Kidney (tissue), 14 donors: ENCODE data around the gene REEP1. TPM values are rescaled to one million over a fixed set of nuclear protein-coding genes. Genes with fewer than 3 reads are reported as not detected.

Experiments used
- DNase-seq, 5 donors: peaks; one replicate each; pipeline ENCODE4 v3.0.0-alpha.2; 2013 to 2020
- FAIRE-seq: peaks from 2 replicates; lab custom pipeline; 2012; peaks lifted over from hg19 to GRCh38; lab: Jason Lieb, UNC
- H3K27ac ChIP-seq, 2 donors: one replicate each; pipeline ENCODE4 v1.7.0; 2013; ENCODE audit warnings: low read depth in 2 of 2, low read length in 2 of 2, inconsistent platforms in 1 of 2
- H3K27me3 ChIP-seq: one replicate; pipeline ENCODE4 v1.7.1; 2013; ENCODE audit warnings: low read length, inconsistent platforms; ENCODE audit not compliant: control insufficient read depth, insufficient read depth
- H3K36me3 ChIP-seq, 3 donors: one replicate each; pipeline versions ENCODE4 v1.7.0 to v1.7.1; 2013; ENCODE audit warnings: low read length in 3 of 3, control low read depth in 1 of 3, inconsistent platforms in 1 of 3; ENCODE audit not compliant: insufficient read depth in 3 of 3, control insufficient read depth in 2 of 3
- H3K4me1 ChIP-seq, 3 donors: one replicate each; pipeline versions ENCODE4 v1.7.0 to v1.7.1; 2013; ENCODE audit warnings: low read length in 3 of 3, inconsistent platforms in 1 of 3, low read depth in 1 of 3; ENCODE audit not compliant: control insufficient read depth in 2 of 3, insufficient read depth in 2 of 3
- H3K4me3 ChIP-seq, 3 donors: one replicate each; pipeline versions ENCODE4 v1.7.0 to v1.8.1; 2013; ENCODE audit warnings: low read length in 3 of 3, control low read depth in 1 of 3, inconsistent platforms in 1 of 3
- H3K9ac ChIP-seq, 3 donors: one replicate each; pipeline versions ENCODE4 v1.7.0 to v1.7.1; 2013; ENCODE audit warnings: low read length in 3 of 3, control low read depth in 1 of 3, inconsistent platforms in 1 of 3
- H3K9me3 ChIP-seq, 3 donors: one replicate each; pipeline versions ENCODE4 v1.7.0 to v1.7.1; 2013; ENCODE audit warnings: low read length in 3 of 3, control low read depth in 1 of 3, inconsistent platforms in 1 of 3; ENCODE audit not compliant: control insufficient read depth in 2 of 3, insufficient read depth in 1 of 3
- CTCF ChIP-seq: IDR thresholded peaks from 3 replicates; pipeline ENCODE4 v1.5.1; 2012; ENCODE audit warnings: mild to moderate bottlenecking, moderate library complexity, borderline replicate concordance; ENCODE audit not compliant: insufficient read depth; ENCODE audit errors: extremely low read depth
- intact Hi-C: fragments of 100-400 bp; cut with DNase I; formaldehyde crosslinking; loops from one replicate; pipeline ENCODE4 v1.11.1; 2022
- polyA plus RNA-seq: library from polyadenylated mRNA; stranded (reverse); fragments of 350-450 nt; fragmentation: Illumina TruSeq; extraction: RNeasy Lipid Tissue Mini Kit (QIAGEN cat#74804); gene quantifications from one replicate; pipeline ENCODE4 v1.2.3, GENCODE V29; 2014; ENCODE audit warnings: low read depth, low replicate concordance; ENCODE audit not compliant: insufficient read depth
- total RNA-seq: library from RNA; stranded (reverse); fragmentation: NEBNext Ultra II Directional; extraction: Animal tissue kit (Norgen Biotek cat#: 25700); gene quantifications from one replicate; pipeline ENCODE4 v1.2.1, GENCODE V29; 2021
- donor health status: control.
- donor health status: control.
- donor health status: control.
- donor health status: control.
- donor health status: control.
- donor health status: DM: yes; HTN: yes; CAD: no.
- donor health status: Normal renal cell carcinoma (clear cell type).

Gene REEP1
- total and polyA plus RNA-seq, 2 donors from 2014 or later: 3.3 to 4.3 TPM

GRCh38 chr2:86240251-86240650 is 97.2 kb downstream of the REEP1 start:
- no peaks in the 10 kb centered on the region for H3K36me3 ChIP-seq
- no peak overlapping the region for H3K27ac ChIP-seq
- intact Hi-C loops: no loop called here
- FAIRE-seq (no peak), DNase-seq (no peak)
- no peak overlapping the region for H3K9ac ChIP-seq
- H3K9me3 ChIP-seq: no peaks in the 10 kb centered on the region
- no peak overlapping the region for H3K4me3 ChIP-seq
- H3K27me3 ChIP-seq: no peaks in the 10 kb centered on the region
- no peaks in the 10 kb centered on the region for H3K4me1 ChIP-seq
- TF ChIP-seq CTCF: no peak

GRCh38 chr2:86239745-86240144 is 97.7 kb downstream of the REEP1 start:
- Histone ChIP-seq H3K27ac (no peak overlapping the region), H3K4me3 (no peak overlapping the region), H3K9me3 (no peaks in the 10 kb centered on the region), H3K4me1 (no peaks in the 10 kb centered on the region), H3K27me3 (no peaks in the 10 kb centered on the region), H3K9ac (no peak overlapping the region), H3K36me3 (no peaks in the 10 kb centered on the region)
- intact Hi-C loops: no loop called here
- TF ChIP-seq CTCF: no peak
- FAIRE-seq (no peak), DNase-seq (no peak)

- H3K27ac ChIP-seq: no peak overlapping the region
- H3K9ac ChIP-seq: no peak overlapping the region
- intact Hi-C loops: no loop called here
- no peaks in the 10 kb centered on the region for H3K36me3 ChIP-seq
- FAIRE-seq (no peak), DNase-seq (no peak)
- H3K9me3 ChIP-seq: no peaks in the 10 kb centered on the region
- no peak overlapping the region for H3K4me3 ChIP-seq
- no peak for TF ChIP-seq CTCF
- no peaks in the 10 kb centered on the region for H3K27me3 ChIP-seq
- H3K4me1 ChIP-seq: no peaks in the 10 kb centered on the region
Observed at GRCh38 chr2:86239326-86239725, 98.1 kb downstream of the REEP1 start.

- no peak for FAIRE-seq
- Histone ChIP-seq H3K4me3 (no peak overlapping the region), H3K9me3 (no peaks in the 10 kb centered on the region), H3K36me3 (no peaks in the 10 kb centered on the region), H3K9ac (no peak overlapping the region), H3K4me1 (no peaks in the 10 kb centered on the region), H3K27me3 (no peaks in the 10 kb centered on the region), H3K27ac (no peak overlapping the region)
- intact Hi-C loops: no loop called here
- DNase-seq: no peak
- TF ChIP-seq CTCF: no peak
Observed at GRCh38 chr2:86238354-86238753, 99.1 kb downstream of the REEP1 start.
